ENCODE measurements around the gene SELPLG. TPM values are rescaled to one million over a fixed set of nuclear protein-coding genes. Genes with fewer than 3 reads are reported as not detected.
A peak's percentile ranks its signal among the peaks of the same experiment; 100 is the strongest.

SELPLG gene
- total and polyA plus RNA-seq, 9 donors, result 1.1 to 8.4 (median 2.9) TPM

GRCh38 chr12:108589028-108589839 is 44.5 kb downstream of the SELPLG start:
- no peaks in the 10 kb centered on the region for H3K9me3 ChIP-seq
- H3K27ac ChIP-seq, result no peak overlapping the region
- no peaks in the 10 kb centered on the region for H3K4me1 ChIP-seq (ENCODE audit: insufficient read depth)
- H3K4me3 ChIP-seq, result no peak overlapping the region
- DNase-seq, result peak in 2 of 5 donors; percentile 46 to 59
- H3K27me3 ChIP-seq, result no peaks in the 10 kb centered on the region
- no peak for TF ChIP-seq CTCF (IDR thresholded peaks at IDR 0.05)
- TF ChIP-seq POLR2A (IDR thresholded peaks at IDR 0.05), result no peak
- intact Hi-C loops (cut with DNase I), result no loop called here
- WGBS, 3 donors, result 10 to 17% (median 17%) methylated on average over 15 of the region's 15 CpGs
- H3K36me3 ChIP-seq, result no peaks in the 10 kb centered on the region

DNA sequence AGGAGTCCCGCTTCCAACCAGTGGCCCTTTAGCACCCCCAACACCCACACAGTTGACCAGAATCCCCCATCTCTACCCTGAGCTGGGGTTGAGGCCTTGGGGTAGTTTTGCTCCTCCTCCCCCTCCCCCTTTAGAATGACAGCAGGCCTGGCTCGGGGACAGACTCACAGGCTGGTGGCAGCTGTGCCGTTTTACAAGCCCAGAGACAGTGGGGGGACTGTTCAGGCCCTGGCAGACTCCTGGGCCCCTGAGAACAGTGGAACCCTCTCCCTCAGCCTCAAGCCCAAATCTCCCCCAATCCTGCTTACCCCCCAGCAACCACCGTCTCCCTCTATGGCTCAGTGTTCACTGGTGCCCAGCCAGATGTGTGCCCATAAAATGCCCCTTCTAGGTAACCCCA is 45.9 kb downstream of the SELPLG start:
- Histone ChIP-seq H3K36me3 (no peaks in the 10 kb centered on the region), H3K4me3 (no peak overlapping the region), H3K27me3 (no peaks in the 10 kb centered on the region), H3K27ac (no peak overlapping the region), H3K9me3 (no peaks in the 10 kb centered on the region), H3K4me1 (ENCODE audit: insufficient read depth) (no peaks in the 10 kb centered on the region)
- intact Hi-C loops (cut with DNase I), result no loop called here
- DNase-seq, result no peak
- TF ChIP-seq POLR2A (IDR thresholded peaks at IDR 0.05) (no peak), CTCF (IDR thresholded peaks at IDR 0.05) (no peak), EP300 (IDR thresholded peaks at IDR 0.05) (no peak)
- 73 to 88% (median 76%) methylated on average over 4 of the region's 4 CpGs for WGBS, 3 donors

DNA sequence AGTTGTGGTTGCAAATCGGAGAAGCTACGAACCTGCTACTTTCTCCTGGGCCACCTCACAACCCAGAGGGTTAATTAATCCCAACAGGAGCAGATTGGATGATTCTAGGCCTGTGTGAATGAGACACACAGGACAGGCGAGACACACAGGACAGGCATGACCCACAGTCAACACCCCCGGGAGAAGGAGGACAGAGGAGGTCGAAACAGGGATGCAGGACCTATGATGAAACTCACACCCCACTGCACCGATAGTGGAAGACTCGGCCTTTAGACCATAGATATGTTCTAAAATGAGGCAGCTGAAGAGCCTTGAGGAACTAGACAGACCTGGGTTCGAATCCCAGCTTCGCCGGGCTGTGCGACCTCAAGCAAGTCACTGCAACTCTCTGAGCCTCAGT is 47.4 kb downstream of the SELPLG start:
- TF ChIP-seq EP300 (IDR thresholded peaks at IDR 0.05), result no peak
- TF ChIP-seq POLR2A (IDR thresholded peaks at IDR 0.05), result no peak
- TF ChIP-seq CTCF (IDR thresholded peaks at IDR 0.05), result no peak
- no peaks in the 10 kb centered on the region for H3K9me3 ChIP-seq
- no peak for DNase-seq
- H3K4me3 ChIP-seq, result no peak overlapping the region
- WGBS, 3 donors, result 92 to 96% (median 94%) methylated on average over 11 of the region's 11 CpGs
- H3K27ac ChIP-seq, result no peak overlapping the region
- no peaks in the 10 kb centered on the region for H3K4me1 ChIP-seq (ENCODE audit: insufficient read depth)
- intact Hi-C loops (cut with DNase I), result no loop called here
- H3K36me3 ChIP-seq, result no peaks in the 10 kb centered on the region
- H3K27me3 ChIP-seq, result no peaks in the 10 kb centered on the region

DNA sequence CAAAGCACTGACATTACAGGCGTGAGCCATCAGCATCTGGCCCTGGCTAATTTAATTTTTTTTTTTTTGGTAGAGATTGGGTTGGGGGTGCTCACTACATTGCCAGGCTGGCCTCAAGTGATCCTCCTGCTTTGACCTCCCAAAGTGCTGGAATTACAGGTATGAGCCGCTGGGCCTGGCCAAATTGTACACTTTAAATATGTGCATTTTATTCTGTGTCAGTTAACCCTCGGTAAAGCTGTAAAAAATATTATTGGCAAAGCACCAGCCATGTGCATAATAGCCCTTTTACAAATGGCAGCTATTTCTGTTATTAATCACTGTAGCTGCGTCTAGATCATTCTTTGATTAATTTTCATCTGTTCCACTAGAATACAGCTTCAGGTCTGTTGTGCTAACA is 47.8 kb downstream of the SELPLG start:
- Histone ChIP-seq H3K4me1 (ENCODE audit: insufficient read depth) (no peaks in the 10 kb centered on the region), H3K36me3 (no peaks in the 10 kb centered on the region), H3K9me3 (no peaks in the 10 kb centered on the region), H3K27me3 (no peaks in the 10 kb centered on the region), H3K4me3 (no peak overlapping the region), H3K27ac (no peak overlapping the region)
- 62 to 66% (median 65%) methylated on average over 4 of the region's 4 CpGs for WGBS, 3 donors
- no peak for TF ChIP-seq POLR2A (IDR thresholded peaks at IDR 0.05)
- TF ChIP-seq EP300 (IDR thresholded peaks at IDR 0.05), result no peak
- TF ChIP-seq CTCF (IDR thresholded peaks at IDR 0.05), result no peak
- DNase-seq, result no peak
- intact Hi-C loops (cut with DNase I), result no loop called here

Measured in ovary (tissue), 9 donors.